ENCODE measurements around the gene RBM15. TPM values are rescaled to one million over a fixed set of nuclear protein-coding genes. Genes with fewer than 3 reads are reported as not detected.

RBM15 gene
- total RNA-seq, 1 experiment from 2014 or later: 44.0 TPM

DNA sequence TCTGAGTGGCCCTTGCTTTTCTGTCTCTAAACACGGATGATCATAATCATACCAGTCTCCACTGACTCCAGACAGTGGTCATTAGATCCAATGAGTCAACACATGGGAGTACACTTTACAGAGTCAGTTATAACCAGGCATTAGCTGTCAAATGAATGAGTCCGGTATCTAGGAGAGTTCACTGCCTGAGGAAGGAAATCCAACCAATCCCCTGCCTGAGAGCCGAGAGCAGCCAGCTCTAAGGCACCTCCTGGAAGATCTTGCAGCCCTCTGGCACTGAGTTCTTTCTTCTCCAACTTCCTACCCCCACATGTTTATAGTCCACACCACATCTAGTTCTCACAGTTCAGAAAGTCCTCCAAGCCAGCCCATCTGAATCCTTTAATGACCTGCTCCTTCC lies 29.4 kb upstream of the RBM15 start:
- Histone ChIP-seq H3K27ac (ENCODE audit: low read depth, low read length) (no peak overlapping the region), H3K36me3 (ENCODE audit: control insufficient read depth in 1 of 2, insufficient read depth in 2 of 2, low read length in 2 of 2) (no peaks in the 10 kb centered on the region), H4K20me1 (ENCODE audit: insufficient read depth) (no peaks in the 10 kb centered on the region), H2AFZ (ENCODE audit: low read depth, low read length, poor library complexity, severe bottlenecking) (no peak overlapping the region), H3K27me3 (ENCODE audit: insufficient read depth, low read length) (no peaks in the 10 kb centered on the region), H3K79me2 (ENCODE audit: insufficient read depth, low read length) (no peaks in the 10 kb centered on the region), H3K4me1 (ENCODE audit: control insufficient read depth in 1 of 2, insufficient read depth in 2 of 2, low read length in 2 of 2) (peaks cover 2 to 20% of the 10 kb centered on the region in 2 experiments; a peak in 2 of 4 replicates), H3K9me2 (ENCODE audit: insufficient read depth) (no peaks in the 10 kb centered on the region), H3K9ac (ENCODE audit: low read length) (no peak overlapping the region), H3K4me2 (ENCODE audit: low read length) (no peak overlapping the region), H3K4me3 (replicated peaks in 1 of 2; ENCODE audit: low read depth in 1 of 2, low read length in 2 of 2) (no peak overlapping the region), H3K9me3 (ENCODE audit: control insufficient read depth in 1 of 2, insufficient read depth in 1 of 2, low read depth in 1 of 2, low read length in 2 of 2) (no peaks in the 10 kb centered on the region)
- intact Hi-C loops (cut with micrococcal nuclease): no loop called here
- ChIA-PET RAD21 (ENCODE audit: low non-redundant PET in 1 of 2, low total read pairs in 2 of 2, uncharacterized antibody in 2 of 2, unreplicated experiment in 2 of 2) (interaction anchor here (0.9 to 3.0 kb wide), 3 partner anchors 101 to 102 kb away, joined by 3 to 9 read pairs (median 4); no protein-coding TSS in a partner anchor), CTCF (interaction anchor here (0.6 to 4.2 kb wide), 5 partner anchors 29 to 150 kb away, joined by 4 to 58 read pairs (median 7); partner anchors contain the start of genes KCNC4 and RBM15), POLR2A (no interaction called here)
- DNase-seq (ENCODE audit: low read depth, low spot score): no peak
- TF ChIP-seq EZH2phosphoT487 (IDR thresholded peaks at IDR 0.05; ENCODE audit: borderline replicate concordance) (no peak), FOSL1 (IDR thresholded peaks at IDR 0.05; ENCODE audit: low read depth) (no peak)
- no peak for ATAC-seq
- BruUV-seq (replicated peaks): no TSS peak

- intact Hi-C loops (cut with micrococcal nuclease): no loop called here
- TF ChIP-seq ZNF274 (IDR thresholded peaks at IDR 0.05; ENCODE audit: low read depth, low read length) (no peak), ZFX (IDR thresholded peaks at IDR 0.05) (no peak), TCF7L2 (IDR thresholded peaks at IDR 0.05; ENCODE audit: borderline replicate concordance, extremely low read depth, insufficient read depth, insufficient read length) (no peak), ATF3 (IDR thresholded peaks at IDR 0.05) (no peak), POLR2AphosphoS5 (IDR thresholded peaks at IDR 0.05; ENCODE audit: low read depth, low read length) (no peak), EZH2phosphoT487 (IDR thresholded peaks at IDR 0.05; ENCODE audit: borderline replicate concordance) (no peak), FOSL1 (IDR thresholded peaks at IDR 0.05; ENCODE audit: low read depth) (no peak), CTCF (IDR thresholded peaks at IDR 0.05 in 2 of 3, conservative IDR thresholded peaks at IDR 0.05 in 1 of 3; ENCODE audit: borderline replicate concordance in 1 of 3, insufficient read depth in 1 of 3, low read depth in 2 of 3, low read length in 2 of 3) (no peak), YY1 (IDR thresholded peaks at IDR 0.05; ENCODE audit: extremely low read depth, insufficient replicate concordance, low read depth, low read length) (no peak), POLR2A (IDR thresholded peaks at IDR 0.05; ENCODE audit: borderline replicate concordance, extremely low read depth, insufficient read depth, insufficient read length) (no peak), SP1 (IDR thresholded peaks at IDR 0.05; ENCODE audit: low read depth) (no peak), CEBPB (IDR thresholded peaks at IDR 0.05; ENCODE audit: low read depth) (no peak), EZH2 (IDR thresholded peaks at IDR 0.05) (no peak), EGR1 (IDR thresholded peaks at IDR 0.05; ENCODE audit: low read depth) (no peak), CBX3 (IDR thresholded peaks at IDR 0.05; ENCODE audit: low read depth) (no peak), RAD21 (IDR thresholded peaks at IDR 0.05; ENCODE audit: low read depth) (no peak), SIN3A (IDR thresholded peaks at IDR 0.05; ENCODE audit: low read depth) (no peak), ELF1 (IDR thresholded peaks at IDR 0.05; ENCODE audit: borderline replicate concordance, low read depth) (no peak), JUND (IDR thresholded peaks at IDR 0.05) (no peak)
- TF ChIP-seq, protein P1, sequence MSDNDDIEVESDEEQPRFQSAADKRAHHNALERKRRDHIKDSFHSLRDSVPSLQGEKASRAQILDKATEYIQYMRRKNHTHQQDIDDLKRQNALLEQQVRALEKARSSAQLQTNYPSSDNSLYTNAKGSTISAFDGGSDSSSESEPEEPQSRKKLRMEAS (IDR thresholded peaks at IDR 0.05): no peak
- Histone ChIP-seq H3K36me3 (ENCODE audit: control insufficient read depth in 1 of 2, insufficient read depth in 2 of 2, low read length in 2 of 2) (no peaks in the 10 kb centered on the region), H3K27ac (ENCODE audit: low read depth, low read length) (no peak overlapping the region), H4K20me1 (ENCODE audit: insufficient read depth) (no peaks in the 10 kb centered on the region), H3K9me3 (ENCODE audit: control insufficient read depth in 1 of 2, insufficient read depth in 1 of 2, low read depth in 1 of 2, low read length in 2 of 2) (no peaks in the 10 kb centered on the region), H3K27me3 (ENCODE audit: insufficient read depth, low read length) (no peaks in the 10 kb centered on the region), H2AFZ (ENCODE audit: low read depth, low read length, poor library complexity, severe bottlenecking) (no peak overlapping the region), H3K4me1 (ENCODE audit: control insufficient read depth in 1 of 2, insufficient read depth in 2 of 2, low read length in 2 of 2) (peaks cover 2 to 20% of the 10 kb centered on the region in 2 experiments; a peak in 2 of 4 replicates), H3K4me3 (replicated peaks in 1 of 2; ENCODE audit: low read depth in 1 of 2, low read length in 2 of 2) (no peak overlapping the region), H3K4me2 (ENCODE audit: low read length) (no peak overlapping the region), H3K79me2 (ENCODE audit: insufficient read depth, low read length) (no peaks in the 10 kb centered on the region), H3K9ac (ENCODE audit: low read length) (no peak overlapping the region), H3K9me2 (ENCODE audit: insufficient read depth) (no peaks in the 10 kb centered on the region)
- RAD21 ChIA-PET (ENCODE audit: low non-redundant PET in 1 of 2, low total read pairs in 2 of 2, uncharacterized antibody in 2 of 2, unreplicated experiment in 2 of 2): interaction anchor here (1.1 to 3.0 kb wide), 3 partner anchors 101 to 103 kb away, joined by 4 to 9 read pairs (median 4); no protein-coding TSS in a partner anchor
- BruUV-seq (replicated peaks): no TSS peak
- DNase-seq (ENCODE audit: low read depth, low spot score) (no peak), ATAC-seq (no peak)
- POLR2A ChIA-PET: no interaction called here
- CTCF ChIA-PET: interaction anchor here (0.6 to 4.2 kb wide), 5 partner anchors 28 to 150 kb away, joined by 4 to 58 read pairs (median 7); partner anchors contain the start of genes KCNC4 and RBM15
Measured at GRCh38 chr1:110310300-110310699, 28.9 kb upstream of the RBM15 start.
